ENCODE results near the gene GATAD2A. TPM values are rescaled to one million over a fixed set of nuclear protein-coding genes. Genes with fewer than 3 reads are reported as not detected.
"Not testable (repeated sequence)": the region's sequence is repeated elsewhere in the genome, so short reads cannot be mapped to it uniquely, and the experiment has no call there.

The GATAD2A gene
- total RNA-seq, 1 donor from 2014 or later = 67.4 TPM

DNA sequence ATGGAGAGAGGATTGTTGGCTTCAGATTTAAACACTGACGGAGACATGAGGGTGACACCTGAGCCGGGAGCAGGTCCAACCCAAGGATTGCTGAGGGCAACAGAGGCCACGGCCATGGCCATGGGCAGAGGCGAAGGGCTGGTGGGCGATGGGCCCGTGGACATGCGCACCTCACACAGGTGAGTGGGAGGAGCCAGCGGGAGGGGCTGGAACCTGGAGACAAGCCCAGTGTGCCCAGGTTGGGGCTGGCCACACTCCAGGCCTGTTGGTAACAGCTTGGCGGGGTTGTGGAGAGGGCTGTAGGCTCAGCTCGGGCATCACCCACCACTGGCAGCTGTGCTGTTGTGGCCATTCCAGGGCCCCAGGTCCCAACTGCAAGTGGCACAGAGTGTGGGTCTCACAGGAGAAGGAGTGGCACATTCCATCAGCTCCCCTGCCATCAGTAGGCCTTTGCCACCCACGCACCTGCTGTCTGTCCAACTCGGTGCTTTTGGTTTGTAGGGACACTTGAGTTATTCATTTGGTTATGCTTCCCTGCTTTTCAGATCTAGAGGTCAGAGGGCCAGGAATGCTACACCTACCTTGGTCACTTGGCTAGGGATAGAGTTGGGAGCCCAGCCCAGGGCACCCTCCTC, 60.1 kb downstream of the GATAD2A start:
- no peak for DNase-seq (ENCODE audit: low read depth, low spot score)

DNA sequence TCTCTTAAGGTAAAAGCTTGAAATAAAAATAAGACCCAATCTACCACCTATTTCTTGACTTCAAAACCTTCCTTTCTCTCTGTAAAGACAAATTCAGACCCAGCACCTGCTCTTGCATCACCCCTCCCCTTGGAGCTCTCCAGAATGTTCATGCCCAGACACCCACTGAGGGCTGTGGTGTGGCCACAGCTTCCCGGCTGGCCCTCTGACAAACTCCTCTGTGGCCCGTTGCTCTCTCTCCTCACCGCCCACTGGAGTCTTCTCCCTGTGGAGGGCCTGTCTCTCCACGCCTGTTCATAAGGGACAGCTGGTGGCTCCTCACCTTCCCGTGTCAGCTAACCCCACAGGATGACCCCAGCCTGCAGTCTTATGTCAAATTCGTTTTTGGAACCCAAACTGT, 60.7 kb downstream of the GATAD2A start:
- DNase-seq (ENCODE audit: low read depth, low spot score) = no peak

DNA sequence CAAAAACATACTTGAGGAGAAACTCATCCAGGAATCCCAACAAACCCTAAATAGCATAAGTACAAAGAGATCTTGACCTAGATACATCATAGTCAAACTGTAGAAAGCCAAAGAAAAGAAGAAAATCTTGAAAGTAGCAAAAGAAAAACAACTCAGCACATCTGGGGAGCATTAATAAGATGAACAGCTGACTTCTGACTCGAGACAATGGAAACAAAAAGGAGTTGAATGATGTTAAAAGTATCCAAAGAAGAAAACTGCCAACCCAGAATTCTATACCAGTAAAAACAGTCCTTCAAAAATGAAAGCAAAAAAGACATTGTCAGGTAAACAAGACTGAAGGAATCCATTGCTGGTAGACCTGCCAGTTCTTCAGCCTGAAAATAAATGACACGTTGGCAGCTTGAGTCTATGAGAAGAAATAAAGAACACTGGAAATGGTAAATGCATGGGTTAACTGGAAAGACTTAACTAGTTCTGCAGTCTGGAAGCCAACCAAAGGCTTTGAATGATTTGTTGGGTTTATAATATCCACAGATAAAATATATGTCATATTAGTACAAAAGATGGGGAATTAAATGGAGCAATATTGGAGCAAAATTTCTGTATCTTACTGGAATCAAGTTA, 63.1 kb downstream of the GATAD2A start:
- no peak for DNase-seq (ENCODE audit: low read depth, low spot score)

DNA sequence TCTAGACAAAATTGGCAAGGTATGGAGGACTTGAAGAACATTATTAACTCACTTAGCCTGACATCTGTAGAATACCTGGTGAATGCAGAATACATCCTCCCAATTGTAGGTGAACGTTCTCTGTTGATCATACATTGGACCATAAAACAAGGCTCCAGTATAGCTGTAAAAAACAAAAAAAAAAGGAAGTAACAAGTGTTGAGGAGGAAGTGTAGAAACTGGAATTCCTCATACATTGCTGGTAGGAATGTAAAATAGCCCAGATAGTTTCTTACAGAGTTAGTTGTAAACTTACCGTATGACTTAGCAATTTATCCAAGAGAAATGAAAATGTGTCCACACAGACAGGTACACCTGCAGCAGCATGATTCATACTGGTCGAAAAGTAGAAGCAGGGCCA, 65.1 kb downstream of the GATAD2A start:
- DNase-seq (ENCODE audit: low read depth, low spot score) = no peak

DNA sequence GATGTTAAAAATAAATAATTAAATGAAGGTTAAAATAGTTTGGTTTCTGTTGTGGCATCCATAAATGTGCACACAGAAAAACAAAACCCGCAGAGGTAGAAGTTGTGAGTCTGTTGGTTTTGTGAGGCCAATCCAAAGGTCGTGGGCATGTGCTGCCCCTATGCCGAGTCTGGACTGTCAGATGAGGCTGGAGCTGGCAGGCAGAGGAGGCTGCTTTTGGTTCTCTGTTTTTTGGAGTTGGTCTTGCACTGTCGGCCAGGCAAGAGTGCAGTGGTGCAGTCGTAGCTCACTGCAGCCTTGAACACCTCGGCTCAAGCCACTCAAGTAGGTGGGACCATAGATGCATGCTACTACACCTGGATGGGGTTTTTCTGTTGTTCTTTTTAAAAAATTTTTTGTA, 66.2 kb downstream of the GATAD2A start:
- no peak for DNase-seq (ENCODE audit: low read depth, low spot score)

DNA sequence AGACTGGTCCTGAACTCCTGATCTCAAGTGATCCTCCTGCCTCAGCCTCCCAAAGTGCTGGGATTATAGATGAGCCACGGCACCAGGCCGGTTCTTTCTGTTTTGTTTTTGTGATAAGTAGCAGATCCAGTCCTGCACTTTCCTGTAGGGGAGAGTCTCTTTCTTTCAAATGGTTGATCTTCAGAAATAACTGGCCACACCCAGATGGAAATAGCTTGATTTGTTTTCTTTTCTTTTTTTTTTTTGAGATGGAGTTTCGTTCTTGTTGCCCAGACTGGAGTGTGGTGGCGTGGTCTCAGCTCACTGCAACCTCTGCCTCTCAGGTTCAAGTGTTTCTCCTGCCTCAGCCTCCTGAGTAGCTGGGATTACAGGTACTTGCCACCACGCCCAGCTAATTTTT, 66.6 kb downstream of the GATAD2A start:
- DNase-seq (ENCODE audit: low read depth, low spot score) = not testable (repeated sequence)

DNA sequence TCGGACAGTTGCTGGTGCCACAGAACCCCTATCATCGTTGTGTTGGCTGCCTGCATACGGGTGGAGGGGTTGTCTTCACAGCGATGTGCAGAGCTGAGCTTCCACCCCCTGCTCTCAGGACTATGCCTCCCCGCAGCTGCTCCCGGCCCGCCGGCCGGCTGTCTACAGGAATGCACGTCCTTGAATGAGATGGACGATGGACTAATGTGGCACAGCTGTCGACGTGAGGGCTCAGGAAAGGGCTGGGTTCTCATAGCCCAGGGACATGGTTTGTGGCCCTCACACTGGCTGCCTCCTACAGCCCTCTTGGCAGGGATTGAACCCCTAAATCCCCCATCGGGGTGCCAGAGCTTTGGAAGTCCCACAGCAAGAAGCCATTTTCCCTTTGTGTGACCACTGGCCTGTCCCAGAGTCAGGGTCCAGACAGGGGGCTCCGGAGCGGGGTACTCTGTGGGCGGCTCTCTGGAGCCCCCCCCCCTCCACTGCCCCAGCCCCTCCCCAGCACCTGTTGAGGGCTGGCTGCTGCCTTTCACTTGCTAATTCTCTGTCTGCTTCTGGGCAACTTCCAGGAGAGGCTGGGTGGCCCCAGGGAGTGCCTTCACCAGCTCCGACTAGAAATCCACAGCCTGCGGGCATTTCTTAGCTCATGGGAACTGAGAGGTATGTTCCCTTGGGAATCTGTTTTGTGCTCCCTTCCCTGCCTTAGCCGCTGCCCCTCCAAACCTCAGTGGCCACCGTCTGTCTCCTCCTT, 69.7 kb downstream of the GATAD2A start:
- no peak for DNase-seq (ENCODE audit: low read depth, low spot score)

DNA sequence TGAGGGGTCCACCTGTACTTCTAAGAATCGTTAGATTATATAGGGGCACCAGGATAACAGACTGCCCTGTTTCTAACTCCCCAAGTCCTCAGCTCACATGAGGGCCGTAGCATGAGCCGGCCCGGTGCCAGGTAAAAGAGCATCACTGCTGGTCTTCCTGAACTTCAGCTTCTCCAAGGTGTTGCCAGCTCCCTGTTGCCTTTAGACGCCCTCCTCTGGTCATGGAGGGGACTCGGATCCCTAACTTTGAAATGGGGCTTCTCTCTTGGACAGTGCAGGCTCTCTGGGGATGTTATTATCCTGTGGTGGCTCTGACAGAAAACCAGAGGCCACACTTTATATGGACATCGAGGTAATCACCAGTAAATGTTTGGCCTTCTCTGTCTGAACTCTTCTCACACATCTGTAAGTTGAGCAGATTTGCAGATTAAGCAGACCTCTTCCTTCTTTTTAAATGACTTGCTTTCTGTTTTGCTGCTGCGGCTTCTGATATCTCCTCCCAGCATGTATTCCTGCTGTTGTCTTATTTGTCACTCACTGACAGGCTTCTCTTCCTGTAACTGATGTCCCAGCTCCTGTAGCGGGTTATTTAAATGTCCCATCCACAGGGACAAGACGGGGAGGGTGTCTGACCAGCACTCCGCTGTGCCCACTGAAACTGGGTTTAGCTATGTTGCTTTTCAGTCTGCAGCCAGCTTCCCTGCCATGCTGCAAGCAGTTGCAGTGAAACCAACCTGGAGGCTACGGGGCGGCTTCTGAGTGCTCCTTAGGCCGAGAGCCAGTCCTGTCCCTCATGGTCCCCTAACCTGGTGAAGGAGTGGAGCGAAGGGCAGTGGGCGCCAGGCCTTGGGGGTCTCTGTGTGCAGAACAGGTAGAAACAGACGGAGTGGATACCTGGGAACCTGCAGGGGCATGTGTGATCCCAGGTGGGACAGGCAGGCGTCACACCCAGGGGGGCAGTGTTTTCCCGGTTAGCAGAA, 70.7 kb downstream of the GATAD2A start:
- no peak for DNase-seq (ENCODE audit: low read depth, low spot score)

DNA sequence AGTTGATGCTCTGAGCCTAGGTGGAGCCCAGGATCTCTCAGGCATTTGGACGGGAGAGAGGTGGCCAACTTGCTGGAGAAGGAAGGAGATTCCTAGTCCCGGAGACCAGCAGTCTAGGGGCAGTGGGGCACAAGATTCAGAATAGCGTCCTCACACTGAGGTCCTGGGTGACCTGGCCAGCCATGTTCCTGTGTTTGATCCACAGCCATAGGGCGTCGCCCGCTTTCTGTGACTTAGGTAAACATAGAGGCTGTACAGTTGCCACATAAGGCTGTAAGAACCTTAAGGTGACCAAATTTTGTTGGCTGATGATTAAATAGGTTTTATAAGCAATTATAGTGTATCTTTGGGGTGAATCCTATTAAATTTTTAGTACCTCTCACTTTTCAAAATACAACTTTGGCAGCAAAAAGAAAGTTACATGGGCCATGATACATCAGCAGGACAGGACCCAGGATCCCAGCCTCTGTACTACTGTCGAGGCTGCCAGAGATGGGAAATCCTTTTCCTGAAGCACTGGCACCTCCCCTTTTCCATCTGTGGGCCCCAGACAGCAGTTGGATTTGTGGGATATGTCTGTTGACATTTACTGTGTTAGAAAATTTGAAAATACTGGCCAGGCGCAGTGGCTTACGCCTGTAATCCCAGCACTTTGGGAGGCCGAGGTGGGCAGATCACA, 72.4 kb downstream of the GATAD2A start:
- DNase-seq (ENCODE audit: low read depth, low spot score) = no peak

DNA sequence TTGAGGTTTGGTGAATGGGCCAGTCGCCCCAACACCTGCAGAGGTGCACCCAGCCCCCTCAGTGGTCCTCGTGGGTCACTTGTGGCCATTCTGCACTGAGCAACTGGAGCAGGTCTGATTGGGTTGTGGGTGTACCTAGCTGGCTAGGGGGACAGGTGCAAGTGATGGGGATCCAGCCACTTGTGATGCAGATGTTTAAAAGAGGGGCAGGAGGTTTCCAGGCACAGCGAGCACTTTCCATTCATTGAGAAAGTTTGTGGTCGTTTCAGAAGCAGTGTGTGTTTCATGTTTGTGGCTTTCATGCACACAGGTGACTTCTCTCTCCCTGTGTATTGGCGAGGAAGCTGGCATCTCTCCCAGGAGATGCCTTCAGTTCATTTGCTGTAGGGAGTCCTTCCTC, 75.2 kb downstream of the GATAD2A start:
- no peak for DNase-seq (ENCODE audit: low read depth, low spot score)

DNA sequence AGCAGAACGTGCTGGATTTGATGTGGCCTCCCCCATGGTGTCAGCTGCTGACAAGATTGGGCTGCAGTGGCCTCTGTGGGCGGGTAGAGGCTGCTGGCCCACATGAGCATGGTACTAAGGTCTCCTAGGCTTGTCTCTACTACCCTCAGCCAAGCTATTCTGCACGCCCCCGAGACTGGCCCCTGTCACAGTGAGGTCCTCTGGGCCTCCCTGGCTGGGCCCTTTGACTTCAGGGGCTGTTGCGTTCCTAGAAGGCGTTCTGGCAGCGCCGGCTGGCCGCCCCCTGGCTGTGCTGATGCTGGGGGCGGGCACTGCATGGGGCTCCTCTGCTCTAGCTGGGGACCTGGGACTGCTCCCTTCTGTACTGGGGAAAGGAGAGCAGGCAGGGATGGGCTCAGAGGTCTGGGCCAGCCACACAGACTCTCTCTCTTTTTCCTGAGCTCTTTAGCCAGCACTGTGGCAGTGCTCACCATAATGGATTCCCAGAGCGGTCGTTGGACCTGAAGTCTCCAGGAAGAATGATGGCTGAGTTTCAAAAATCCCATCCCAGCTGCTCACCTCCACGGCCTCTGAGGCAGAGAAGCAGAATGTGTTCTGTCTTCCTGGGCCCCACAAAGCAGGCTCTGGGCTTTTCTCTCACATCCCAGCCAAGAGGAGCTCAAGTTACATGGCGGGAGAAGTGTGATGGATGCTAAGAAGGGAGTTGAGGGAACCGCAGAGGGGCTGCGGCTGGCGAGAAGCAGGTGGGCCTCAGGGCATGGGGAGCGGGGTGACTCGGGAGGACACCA, 77.5 kb downstream of the GATAD2A start:
- no peak for DNase-seq (ENCODE audit: low read depth, low spot score)

DNA sequence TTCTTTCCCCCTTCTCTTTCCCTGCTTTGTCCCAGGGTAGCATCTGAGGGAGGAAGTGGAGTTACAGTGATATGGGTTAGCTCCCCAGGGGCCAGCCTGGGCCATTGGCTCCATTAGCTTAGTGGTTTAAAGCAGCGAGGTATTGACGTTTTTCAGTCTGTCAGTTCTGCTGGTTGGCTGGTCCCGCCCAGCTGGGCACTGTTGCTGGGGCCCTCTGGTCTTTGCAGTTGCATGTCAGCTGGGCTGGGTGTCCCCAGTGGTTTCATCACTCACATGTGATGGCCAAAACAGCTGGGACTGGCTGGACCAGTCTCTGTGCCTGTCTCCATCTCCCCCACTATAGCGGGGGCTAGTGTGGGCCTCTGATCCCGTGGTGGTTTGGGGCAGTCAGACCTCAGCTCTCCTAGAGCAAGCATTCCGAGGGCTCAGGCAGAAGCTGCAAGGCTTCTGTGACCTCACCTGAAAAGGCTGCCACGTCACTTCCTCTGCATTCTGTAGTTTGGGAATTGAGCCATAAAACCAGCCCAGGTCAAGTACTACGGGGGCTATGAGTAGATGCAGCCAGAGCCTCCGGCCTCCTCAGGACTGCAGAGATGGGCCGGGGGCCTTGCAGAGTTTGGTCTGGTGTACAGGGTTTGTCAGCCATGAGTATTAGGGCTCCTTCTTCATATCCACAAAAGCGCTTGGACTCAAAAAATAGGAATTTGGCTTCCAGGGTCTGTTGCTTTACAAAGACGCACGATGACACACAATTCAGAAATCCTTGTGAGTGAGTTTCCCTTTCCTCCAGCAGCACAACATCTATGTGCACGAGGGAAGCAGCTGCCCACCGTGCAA, 79.9 kb downstream of the GATAD2A start:
- no peak for DNase-seq (ENCODE audit: low read depth, low spot score)

DNA sequence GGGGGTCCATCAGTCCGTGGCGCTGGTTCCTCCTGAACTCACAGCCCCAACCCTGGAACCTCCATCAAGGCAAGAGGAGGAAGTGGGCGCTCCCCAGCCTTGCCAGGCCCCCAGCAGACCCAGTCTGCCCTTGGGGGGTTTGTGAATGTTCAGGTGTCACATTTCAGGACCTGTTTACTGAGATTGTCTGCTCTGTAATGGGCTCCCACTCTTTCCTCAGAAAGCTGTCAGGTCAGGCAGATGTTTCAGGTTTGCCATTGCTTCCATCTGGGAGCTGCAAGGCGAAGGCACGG, 80.5 kb downstream of the GATAD2A start:
- DNase-seq (ENCODE audit: low read depth, low spot score) = no peak

DNA sequence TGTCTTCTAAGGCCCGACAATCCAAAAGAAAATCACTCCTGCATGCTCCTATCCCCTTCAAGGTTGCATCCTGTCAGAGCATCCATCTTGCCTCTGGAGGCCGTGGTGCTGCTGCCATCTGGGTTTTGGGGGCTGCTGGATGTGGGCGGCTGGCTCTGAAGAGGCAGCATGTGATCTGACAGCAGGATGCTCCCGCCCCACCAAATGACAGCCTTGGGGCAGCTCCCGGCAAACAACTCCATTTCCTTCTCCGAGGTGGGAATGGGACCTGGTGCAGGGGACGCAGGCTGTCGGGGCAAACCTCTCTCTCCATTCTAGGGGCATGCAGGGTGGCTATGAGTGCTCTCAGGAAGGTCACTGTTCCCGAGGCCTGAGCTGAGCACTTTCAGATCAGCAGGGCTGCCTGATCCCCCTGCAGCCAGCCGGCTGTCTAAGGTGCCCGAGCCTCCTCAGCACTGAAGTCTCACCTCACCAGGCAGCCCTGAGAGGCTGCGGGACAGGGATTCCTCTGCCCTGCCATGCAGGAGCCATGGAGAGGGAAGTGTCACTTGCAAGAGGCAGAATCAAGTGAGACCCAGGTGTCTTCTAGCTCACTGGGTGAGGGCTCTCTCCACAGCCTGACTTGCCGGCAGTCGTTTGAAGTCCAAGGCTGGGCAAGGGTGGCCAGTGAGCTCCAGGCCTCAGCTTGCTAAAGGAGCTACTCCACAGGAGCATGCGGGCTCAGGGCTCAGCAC, 81.0 kb downstream of the GATAD2A start:
- DNase-seq (ENCODE audit: low read depth, low spot score) = no peak

DNA sequence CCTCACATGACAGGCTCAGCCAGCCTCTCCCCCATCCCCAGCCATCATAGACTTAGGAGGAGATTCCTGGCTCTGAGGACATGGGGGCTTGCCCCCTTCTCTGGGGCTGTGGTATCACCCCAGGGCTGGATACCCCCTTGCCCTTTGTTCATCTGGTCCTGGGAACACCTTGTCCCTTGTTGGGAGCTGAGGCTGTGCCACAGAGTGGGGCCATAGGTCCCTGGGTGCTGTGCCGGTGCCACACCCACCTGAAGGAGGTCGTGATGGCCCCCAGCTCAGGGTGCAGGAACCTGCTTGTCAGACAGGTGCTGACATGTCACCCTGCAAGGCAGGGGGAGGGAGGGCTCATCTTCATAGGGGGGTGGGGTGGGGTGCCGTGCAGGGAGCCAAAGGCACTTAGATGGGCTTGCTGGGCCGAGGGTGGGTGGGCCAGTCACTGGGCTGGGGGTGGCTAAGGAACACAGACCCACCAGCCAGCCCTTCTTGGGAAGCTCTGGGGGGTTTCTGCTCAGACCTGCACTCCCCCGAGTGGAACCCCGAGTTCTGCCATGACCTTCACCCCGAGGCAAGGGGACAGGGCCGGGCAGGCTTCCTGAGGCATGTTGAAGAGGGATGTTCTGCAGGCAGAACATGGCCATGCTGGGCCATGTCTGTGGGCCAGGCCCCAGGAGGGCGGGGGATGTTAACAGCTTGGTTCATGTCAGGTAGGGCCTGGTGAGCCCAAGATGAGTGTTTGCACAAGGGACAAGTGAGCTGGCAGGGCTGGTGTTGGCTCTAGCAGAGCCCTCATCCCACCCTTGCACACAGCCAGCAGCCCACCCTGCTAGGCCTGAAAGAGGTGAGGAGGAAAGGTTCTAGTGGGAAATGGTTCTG, 81.8 kb downstream of the GATAD2A start:
- DNase-seq (ENCODE audit: low read depth, low spot score) = no peak

DNA sequence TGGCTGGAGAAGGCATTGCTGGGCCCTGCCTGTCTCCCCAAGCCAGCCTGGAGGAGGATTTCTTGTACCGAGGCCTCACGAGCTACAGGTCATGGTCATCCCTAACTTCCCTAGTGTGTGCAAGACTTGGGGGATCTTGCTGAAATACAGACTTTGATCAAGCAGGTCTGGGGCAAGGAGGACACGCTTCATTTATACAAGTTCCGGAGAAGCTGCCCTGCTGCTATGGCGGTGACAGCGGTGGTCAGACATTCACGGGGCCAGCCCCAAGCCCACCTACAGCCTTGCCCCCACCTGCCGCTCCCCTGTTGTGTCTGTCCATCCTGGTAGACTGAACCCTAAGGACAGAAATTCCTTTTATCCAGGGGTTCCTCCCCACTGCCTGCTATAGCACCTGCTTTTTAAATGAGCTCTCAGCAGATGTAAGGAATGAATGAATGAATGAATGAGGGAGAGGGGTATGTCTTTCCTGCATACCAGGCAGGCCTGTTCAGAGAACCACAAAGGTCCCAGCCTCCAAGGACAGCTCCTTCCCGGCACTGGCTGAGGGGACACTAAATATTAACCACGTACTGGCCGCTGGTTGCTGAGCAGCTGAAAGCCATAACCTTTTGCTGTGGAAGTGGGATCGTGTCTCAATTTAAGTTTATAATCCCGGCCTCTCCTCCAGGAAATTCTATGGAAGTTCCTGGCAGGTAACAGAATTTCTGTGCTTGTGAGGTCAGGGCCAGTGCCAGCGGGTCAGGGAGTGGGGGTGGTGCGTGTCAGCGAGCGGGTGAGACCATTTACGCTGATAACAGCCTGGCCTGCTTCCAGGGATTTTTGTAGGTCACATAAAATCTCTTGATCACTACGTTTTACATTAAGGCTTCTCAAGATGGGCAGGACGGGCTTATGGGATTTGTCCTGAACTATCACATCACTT, 82.7 kb downstream of the GATAD2A start:
- DNase-seq (ENCODE audit: low read depth, low spot score) = no peak

Data from pulmonary artery endothelial cell (primary cell).